ENCODE measurements around the gene LRRK2.
"Not testable (repeated sequence)": the region's sequence is repeated elsewhere in the genome, so short reads cannot be mapped to it uniquely, and the experiment has no call there.

The LRRK2 gene

DNA sequence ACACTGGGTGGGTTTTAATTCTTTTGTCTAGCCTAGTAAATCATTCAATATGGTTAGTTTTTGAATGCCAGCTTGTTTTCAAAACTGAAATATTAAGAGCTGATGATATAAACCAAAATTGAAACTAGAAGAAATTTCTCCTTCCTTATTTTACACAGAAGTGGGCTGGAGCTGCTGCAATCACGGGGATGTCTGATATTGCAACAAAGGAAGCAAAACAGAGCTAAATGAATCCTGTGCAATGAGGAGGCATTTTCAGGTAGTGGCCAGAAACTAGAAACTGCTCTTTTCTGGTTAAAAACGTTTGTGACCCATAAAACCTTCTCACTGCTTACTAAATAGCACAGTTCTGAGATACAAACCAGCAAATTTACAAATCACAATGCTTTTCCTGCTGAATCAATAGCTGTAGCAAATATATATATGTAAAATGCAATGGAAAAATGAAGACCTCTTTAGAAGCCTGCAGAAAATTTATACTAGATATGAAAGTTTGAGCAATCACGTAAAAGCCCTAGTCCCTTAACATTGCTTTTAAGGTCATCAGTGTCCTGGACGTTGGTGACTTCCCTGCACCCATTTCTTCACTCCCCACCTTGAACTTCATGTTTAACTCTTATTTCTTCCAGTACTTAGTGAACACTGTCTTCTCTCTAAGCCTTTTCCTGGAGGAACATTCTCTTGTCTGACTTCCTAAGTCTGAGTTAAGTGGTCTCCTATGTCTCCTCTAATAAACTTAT, 15.9 kb upstream of the LRRK2 start:
- Histone ChIP-seq H3K4me3 (ENCODE audit: low read depth, low read length) (no peak overlapping the region), H3K4me1 (no peaks in the 10 kb centered on the region), H3K36me3 (no peaks in the 10 kb centered on the region), H3K27me3 (no peaks in the 10 kb centered on the region), H3K9me3 (no peaks in the 10 kb centered on the region)
- TF ChIP-seq, protein P1, sequence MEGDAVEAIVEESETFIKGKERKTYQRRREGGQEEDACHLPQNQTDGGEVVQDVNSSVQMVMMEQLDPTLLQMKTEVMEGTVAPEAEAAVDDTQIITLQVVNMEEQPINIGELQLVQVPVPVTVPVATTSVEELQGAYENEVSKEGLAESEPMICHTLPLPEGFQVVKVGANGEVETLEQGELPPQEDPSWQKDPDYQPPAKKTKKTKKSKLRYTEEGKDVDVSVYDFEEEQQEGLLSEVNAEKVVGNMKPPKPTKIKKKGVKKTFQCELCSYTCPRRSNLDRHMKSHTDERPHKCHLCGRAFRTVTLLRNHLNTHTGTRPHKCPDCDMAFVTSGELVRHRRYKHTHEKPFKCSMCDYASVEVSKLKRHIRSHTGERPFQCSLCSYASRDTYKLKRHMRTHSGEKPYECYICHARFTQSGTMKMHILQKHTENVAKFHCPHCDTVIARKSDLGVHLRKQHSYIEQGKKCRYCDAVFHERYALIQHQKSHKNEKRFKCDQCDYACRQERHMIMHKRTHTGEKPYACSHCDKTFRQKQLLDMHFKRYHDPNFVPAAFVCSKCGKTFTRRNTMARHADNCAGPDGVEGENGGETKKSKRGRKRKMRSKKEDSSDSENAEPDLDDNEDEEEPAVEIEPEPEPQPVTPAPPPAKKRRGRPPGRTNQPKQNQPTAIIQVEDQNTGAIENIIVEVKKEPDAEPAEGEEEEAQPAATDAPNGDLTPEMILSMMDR (IDR thresholded peaks at IDR 0.05; ENCODE audit: low read depth, low read length) = no peak
- DNase-seq = no peak

DNA sequence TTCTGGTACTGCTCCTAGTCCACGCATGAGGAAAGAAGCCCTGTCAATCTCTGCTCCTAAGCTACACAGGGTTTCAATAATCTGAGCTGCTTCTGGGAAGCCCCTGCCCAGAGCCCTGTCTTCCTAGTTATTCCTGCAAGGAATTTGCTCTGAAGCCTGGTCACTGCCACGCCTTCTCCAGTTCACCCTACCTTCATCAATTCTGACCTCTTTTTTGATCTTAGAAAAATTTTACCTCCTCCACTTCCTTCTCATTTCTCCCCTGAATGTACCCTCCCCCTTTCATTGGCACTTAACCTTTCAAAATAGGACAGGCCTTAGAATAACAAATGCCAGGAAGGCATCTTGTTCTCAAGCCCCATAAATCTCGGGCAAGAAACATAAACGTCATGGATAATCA, 14.9 kb upstream of the LRRK2 start:
- no peak overlapping the region for H3K4me3 ChIP-seq (ENCODE audit: low read depth, low read length)
- no peaks in the 10 kb centered on the region for H3K36me3 ChIP-seq
- no peaks in the 10 kb centered on the region for H3K9me3 ChIP-seq
- no peaks in the 10 kb centered on the region for H3K4me1 ChIP-seq
- no peaks in the 10 kb centered on the region for H3K27me3 ChIP-seq
- DNase-seq = no peak
- TF ChIP-seq, protein P1 (IDR thresholded peaks at IDR 0.05; ENCODE audit: low read depth, low read length) = no peak

DNA sequence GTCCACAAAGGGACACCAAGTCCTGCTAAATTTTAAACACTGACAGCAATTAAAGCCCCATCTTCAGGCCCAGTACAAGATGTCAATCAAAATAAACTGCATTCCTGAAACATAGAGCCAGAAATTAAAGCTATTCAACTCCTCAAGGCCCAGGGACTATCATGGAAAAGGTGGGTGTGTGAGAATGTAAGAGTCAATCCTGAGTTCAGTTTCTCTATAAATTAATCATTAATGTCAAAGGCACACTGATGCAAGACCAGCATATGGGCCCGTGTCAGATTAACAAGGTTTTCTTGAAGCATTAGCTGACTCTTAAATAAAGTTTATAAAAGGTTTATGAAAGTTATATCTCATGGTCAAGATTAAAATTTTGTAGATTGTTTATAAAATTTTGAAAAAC, 13.6 kb upstream of the LRRK2 start:
- not testable (repeated sequence) for H3K4me1 ChIP-seq; H3K9me3 ChIP-seq; H3K36me3 ChIP-seq; DNase-seq; H3K27me3 ChIP-seq; H3K4me3 ChIP-seq (ENCODE audit: low read depth, low read length)

GRCh38 chr12:40212566-40212965, 12.2 kb upstream of the LRRK2 start:
- Histone ChIP-seq H3K9me3 (no peaks in the 10 kb centered on the region), H3K4me3 (ENCODE audit: low read depth, low read length) (no peak overlapping the region), H3K27me3 (0 out of 2 replicates have a peak, but pooled peaks cover 3% of the 10 kb centered on the region), H3K4me1 (no peaks in the 10 kb centered on the region), H3K36me3 (no peaks in the 10 kb centered on the region)
- TF ChIP-seq, protein P1 (IDR thresholded peaks at IDR 0.05; ENCODE audit: low read depth, low read length) = no peak
- DNase-seq = no peak

GRCh38 chr12:40215982-40216381, 8.8 kb upstream of the LRRK2 start:
- Histone ChIP-seq H3K36me3 (no peaks in the 10 kb centered on the region), H3K4me3 (ENCODE audit: low read depth, low read length) (no peak overlapping the region), H3K27me3 (0 out of 2 replicates have a peak, but pooled peaks cover 3% of the 10 kb centered on the region), H3K9me3 (no peaks in the 10 kb centered on the region), H3K4me1 (no peaks in the 10 kb centered on the region)
- TF ChIP-seq, protein P1 (IDR thresholded peaks at IDR 0.05; ENCODE audit: low read depth, low read length) = no peak
- no peak for DNase-seq

DNA sequence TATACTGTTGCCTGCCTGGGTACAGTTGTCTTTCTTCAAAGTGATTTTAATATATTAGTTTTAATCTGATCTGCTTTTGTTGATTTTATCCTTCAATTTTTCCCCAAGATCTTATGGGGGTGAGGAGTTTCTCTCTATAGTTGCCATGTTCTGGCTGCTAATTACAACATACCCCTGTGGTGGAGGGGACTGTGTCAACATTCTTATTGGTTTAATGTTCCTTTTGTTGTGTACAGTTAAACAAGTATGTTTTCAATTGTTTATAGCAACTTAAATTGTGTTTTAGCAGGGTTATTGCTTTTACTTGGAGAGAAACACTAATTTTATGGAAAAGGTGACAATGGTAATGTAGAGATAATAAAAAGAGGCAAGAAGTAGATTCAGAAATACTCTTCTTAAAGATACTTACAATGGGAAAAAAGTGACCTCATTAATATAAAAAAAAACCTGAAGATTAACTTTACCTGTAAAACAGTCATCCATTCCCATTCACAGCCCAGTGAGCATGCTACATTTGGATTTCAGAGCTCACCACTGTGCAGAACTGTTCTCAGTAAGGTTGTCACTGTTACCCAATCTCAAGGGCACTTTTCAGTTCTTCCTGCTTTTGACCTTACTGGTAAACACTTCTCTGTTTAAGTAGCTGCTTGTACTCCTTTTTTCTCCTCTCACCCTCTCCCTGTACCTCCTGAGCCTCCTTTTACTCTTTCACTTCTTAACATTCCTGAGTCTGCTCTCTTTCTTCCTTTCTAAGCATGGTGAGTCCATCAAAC, 8.1 kb upstream of the LRRK2 start:
- no peak for DNase-seq
- Histone ChIP-seq H3K4me1 (no peaks in the 10 kb centered on the region), H3K36me3 (no peaks in the 10 kb centered on the region), H3K4me3 (ENCODE audit: low read depth, low read length) (no peak overlapping the region), H3K9me3 (no peaks in the 10 kb centered on the region), H3K27me3 (0 out of 2 replicates have a peak, but pooled peaks cover 3% of the 10 kb centered on the region)
- TF ChIP-seq, protein P1 (IDR thresholded peaks at IDR 0.05; ENCODE audit: low read depth, low read length) = no peak

All from BE2C (cell line).